HK-2 (cell line): ENCODE results near the gene FRAS1.

Source experiments
- DNase-seq: peaks from one replicate; pipeline ENCODE4 v3.0.0-alpha.2; 2018; ENCODE audit not compliant: unreplicated experiment

The FRAS1 gene

GRCh38 chr4:78509043-78509442 is 451.9 kb downstream of the FRAS1 start:
- no peak for DNase-seq

- DNase-seq = no peak
These were observed 453.0 kb downstream of the FRAS1 start for GRCh38 chr4:78510108-78510507.

- DNase-seq = no peak
These were observed 453.6 kb downstream of the FRAS1 start for GRCh38 chr4:78510681-78511080.

- DNase-seq = no peak
These were observed 455.3 kb downstream of the FRAS1 start for GRCh38 chr4:78512357-78512920.

GRCh38 chr4:78513411-78513975 is 456.4 kb downstream of the FRAS1 start:
- DNase-seq = no peak

- no peak for DNase-seq
These were observed 460.0 kb downstream of the FRAS1 start for GRCh38 chr4:78517050-78517652.

- DNase-seq = no peak
These were observed 461.4 kb downstream of the FRAS1 start for GRCh38 chr4:78518561-78518960.

- no peak for DNase-seq
These were observed 462.8 kb downstream of the FRAS1 start for GRCh38 chr4:78519962-78520361.

- no peak for DNase-seq
These were observed 463.7 kb downstream of the FRAS1 start for GRCh38 chr4:78520808-78521226.

- DNase-seq = no peak
These were observed 466.9 kb downstream of the FRAS1 start for GRCh38 chr4:78524009-78524408.

GRCh38 chr4:78525559-78525958 is 468.4 kb downstream of the FRAS1 start:
- DNase-seq = no peak

- DNase-seq = no peak
These were observed 470.0 kb downstream of the FRAS1 start for GRCh38 chr4:78527103-78527502.

- DNase-seq = no peak
These were observed 470.4 kb downstream of the FRAS1 start for GRCh38 chr4:78527555-78527954.

- no peak for DNase-seq
These were observed 471.2 kb downstream of the FRAS1 start for GRCh38 chr4:78528327-78528726.

- DNase-seq = no peak
These were observed 472.6 kb downstream of the FRAS1 start for GRCh38 chr4:78529569-78530209.

- no peak for DNase-seq
These were observed 474.9 kb downstream of the FRAS1 start for GRCh38 chr4:78532046-78532445.

- no peak for DNase-seq
These were observed 476.7 kb downstream of the FRAS1 start for GRCh38 chr4:78533854-78534253.

- no peak for DNase-seq
These were observed 477.3 kb downstream of the FRAS1 start for GRCh38 chr4:78534286-78534955.

GRCh38 chr4:78542373-78542772 is 485.2 kb downstream of the FRAS1 start:
- DNase-seq = no peak

- no peak for DNase-seq
These were observed 486.5 kb downstream of the FRAS1 start for GRCh38 chr4:78543424-78544125.

- no peak for DNase-seq
These were observed 487.6 kb downstream of the FRAS1 start for GRCh38 chr4:78544678-78545077.
